ENCODE measurements around the gene PTGER1.

GRCh38 chr19:14473073-14473977 is 1.8 kb downstream of the PTGER1 start:
- TF ChIP-seq POLR2A (IDR thresholded peaks at IDR 0.05) (no peak), CTCF (IDR thresholded peaks at IDR 0.05) (no peak)
